Right forelimb (tissue), 1 donor: ENCODE results near the gene METTL23.

Source experiments
- DNase-seq: peaks from one replicate; pipeline ENCODE4 v3.0.0-alpha.2; 2018

The METTL23 gene, protein sequence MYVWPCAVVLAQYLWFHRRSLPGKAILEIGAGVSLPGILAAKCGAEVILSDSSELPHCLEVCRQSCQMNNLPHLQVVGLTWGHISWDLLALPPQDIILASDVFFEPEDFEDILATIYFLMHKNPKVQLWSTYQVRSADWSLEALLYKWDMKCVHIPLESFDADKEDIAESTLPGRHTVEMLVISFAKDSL

DNA sequence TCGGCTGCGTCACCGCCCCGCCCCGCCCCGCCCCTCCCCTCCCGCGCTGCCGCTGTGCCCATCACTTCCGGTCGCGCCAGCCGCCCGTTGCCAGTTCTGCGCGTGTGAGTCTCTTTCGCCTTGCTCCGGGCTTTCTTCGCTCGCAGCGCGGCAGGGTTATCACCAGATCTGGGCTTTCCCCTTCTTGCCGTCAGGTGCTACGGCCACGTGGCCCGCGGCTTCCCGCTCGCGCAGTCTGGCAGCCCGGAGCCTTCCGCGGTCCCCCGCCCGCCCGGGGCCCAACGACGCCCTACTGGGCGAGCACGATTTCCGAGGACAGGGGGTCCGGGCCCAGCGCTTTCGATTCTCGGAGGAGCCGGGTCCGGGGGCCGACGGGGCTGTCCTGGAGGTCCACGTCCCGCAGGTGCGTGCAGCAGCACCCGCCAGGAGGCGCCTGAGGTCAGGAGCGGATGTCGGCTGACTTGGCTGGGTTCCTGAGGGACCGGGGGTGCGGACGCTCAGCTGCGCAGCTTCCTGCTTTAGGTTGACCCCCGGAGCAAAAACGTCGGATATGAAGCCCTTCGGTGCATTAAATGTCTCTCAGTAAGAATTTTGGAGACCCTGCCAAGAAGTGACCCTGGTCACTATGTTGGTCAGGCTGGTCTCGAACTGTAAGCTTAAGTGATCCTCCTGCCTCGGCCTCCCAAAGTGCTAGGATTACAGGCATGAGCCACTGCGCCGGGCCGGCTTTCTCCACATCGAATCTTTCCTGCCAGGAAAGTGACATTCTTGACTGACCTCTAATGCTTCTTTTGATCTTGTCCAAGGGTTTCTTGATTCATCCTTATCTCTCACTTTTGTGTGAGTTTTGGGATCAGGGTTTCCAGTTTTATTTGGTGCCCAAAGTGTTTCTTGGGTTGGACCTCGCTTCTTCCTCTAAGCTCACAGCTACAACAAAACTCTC is at the start of gene METTL23:
Gene METTL23, plus strand, starts transcription at position 64 of the 943 bp plus-strand sequence. CDS start 2,872 bp downstream, outside the sequence.
- peak; percentile 87 for DNase-seq

DNA sequence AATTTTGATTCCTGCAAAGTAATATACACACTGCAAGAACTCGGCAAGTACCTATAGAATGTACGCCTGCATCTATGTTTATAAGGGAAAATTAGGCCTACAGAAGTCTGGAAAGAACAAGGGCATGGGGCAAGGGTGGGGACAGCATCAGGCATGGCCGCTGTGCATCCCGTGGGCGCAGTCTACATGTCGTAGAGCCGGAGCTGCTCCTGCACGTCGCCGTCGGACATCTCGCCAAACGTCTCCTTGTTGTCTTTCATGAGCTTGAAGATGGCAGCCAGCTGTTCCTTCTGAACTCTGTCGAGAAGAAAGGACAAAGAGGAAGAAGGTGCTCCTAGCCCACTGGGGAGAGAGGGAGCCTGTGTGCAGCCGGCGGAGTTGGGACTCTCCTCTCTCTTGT is 49.2 kb upstream of the METTL23 start:
- DNase-seq = no peak

DNA sequence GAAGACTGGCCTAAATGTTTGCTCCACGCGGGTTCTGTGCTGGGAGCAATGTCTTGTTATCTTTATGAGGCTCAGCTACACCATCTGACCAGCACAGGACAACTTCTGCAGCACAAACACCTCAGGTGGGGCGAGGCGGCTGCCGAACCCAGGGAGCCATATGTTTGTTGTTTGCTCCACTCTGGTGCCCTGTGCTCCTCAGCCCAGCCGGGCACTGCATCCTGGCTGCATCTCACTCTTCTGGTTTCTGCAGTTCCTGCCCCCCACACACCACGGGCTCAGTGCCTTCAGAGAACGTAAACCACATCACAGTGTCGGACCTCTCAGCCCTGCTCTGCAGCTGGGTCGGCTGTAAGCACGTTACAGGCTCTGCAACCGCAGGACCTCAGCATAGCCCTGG is 48.3 kb upstream of the METTL23 start:
- DNase-seq = no peak

DNA sequence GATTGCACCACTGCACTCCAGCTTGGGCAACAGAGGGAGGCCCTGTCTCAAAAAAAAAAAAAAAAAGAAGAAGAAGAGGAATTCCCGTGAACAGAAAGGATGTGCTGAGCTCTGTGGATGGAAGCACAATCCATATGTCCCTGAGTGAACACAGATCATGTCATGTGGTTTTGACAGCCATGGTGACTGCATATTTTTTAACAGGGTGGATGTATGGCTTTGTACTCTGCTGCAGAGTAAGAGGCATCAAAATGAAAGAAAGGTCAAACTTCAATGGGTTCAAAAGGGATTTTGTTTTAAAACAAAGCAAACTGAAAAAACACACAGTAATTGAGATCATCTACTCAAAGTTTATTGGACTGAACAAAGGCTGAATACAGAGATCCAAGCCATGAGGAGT is 47.4 kb upstream of the METTL23 start:
- DNase-seq = no peak

DNA sequence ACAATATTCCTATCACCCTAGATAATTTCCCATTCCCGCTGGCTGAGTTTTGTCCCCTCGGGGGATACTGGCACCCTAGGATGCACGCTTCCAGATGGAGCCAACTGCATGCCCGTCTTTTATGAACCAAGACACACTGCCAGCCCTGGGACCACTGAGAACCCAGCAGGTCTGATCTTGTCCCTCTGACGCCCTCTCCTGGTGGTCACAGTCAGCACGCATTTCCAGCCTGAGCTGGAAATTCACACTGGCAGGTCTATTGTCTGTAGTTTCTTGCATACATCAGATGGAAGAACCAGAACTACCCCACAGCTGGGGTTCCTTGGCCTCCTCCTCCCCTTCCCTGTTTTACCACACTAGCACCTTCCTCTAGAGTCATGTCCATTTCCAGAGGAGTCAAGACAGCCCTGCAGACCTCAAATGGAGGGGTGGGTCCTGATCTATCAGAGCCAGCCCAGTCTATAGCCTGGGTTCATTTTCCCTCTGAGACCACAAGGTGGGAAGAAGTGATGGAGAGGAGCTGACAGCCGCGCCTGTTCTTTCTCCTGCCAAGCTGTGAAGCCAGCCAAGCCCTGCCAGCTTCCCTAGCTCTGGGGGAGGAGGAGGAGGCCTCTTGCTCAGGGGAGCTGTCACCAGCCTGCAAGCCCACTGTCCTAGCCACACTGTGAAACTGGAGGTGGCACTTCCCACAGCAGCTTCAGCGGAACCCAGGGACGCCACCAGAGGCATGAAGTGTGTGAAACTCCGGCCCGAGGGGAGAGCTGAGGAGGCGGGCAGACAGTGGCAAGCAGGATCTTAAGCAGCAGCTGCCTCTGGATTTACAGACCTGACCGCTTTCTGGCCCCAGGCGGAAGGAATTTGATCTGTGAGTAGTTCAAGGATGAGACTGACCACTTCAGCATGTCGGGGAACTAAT is 45.2 kb upstream of the METTL23 start:
- DNase-seq = no peak

DNA sequence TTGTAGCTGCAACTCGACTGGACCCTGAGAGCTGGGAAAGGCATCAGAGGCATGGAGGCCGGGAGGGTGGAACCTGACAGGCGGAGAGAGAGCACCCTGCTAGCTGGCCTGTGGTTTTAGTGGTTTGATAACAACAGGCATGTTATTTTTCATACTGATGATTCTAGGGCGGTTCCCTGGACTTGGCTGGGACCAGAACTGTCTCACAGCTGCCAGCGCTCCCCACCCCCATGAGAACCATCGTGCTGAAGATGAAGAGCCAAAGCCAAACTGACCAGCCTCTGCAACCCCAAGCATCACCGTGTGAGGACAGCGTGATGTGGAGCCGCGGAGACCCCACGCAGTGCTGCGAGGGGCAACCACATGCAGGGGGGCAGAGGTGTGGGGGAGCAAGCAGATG is 44.3 kb upstream of the METTL23 start:
- DNase-seq = no peak

DNA sequence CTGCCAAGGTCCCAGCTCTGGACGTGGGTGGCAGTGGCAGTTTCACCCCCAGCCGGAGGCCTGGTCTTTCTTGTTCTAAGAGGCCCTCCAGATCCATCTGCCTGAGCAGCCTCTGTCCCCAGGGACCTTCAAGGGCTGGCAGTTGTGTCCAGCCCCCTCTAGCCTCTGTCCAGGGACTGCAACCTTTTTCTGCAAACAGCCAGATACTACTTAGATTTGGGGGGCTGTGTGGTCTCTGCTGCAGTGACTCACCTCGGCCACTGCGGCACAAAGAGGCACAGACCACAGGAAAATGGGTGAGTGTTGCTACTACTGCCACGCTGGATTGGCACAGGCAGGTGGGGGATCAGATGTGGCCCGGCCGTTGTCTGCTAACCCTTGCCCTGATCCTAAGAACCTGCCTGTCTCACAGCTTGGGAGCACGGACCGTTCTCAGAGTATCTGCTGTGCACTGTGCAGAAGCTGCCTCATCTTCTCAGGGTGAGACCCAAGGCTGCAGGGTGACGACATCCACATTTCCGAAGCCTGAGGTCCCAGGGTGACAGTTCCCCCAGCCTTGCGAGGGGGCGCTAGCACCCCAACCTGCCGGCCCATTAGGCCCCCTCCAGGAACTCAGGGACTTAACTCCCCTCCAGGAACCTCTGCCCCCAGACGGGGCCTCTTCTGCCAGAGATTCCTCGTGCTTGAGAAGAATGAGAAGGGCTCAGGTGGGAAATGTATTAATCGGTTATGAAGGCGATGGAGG is 43.5 kb upstream of the METTL23 start:
- DNase-seq = no peak

DNA sequence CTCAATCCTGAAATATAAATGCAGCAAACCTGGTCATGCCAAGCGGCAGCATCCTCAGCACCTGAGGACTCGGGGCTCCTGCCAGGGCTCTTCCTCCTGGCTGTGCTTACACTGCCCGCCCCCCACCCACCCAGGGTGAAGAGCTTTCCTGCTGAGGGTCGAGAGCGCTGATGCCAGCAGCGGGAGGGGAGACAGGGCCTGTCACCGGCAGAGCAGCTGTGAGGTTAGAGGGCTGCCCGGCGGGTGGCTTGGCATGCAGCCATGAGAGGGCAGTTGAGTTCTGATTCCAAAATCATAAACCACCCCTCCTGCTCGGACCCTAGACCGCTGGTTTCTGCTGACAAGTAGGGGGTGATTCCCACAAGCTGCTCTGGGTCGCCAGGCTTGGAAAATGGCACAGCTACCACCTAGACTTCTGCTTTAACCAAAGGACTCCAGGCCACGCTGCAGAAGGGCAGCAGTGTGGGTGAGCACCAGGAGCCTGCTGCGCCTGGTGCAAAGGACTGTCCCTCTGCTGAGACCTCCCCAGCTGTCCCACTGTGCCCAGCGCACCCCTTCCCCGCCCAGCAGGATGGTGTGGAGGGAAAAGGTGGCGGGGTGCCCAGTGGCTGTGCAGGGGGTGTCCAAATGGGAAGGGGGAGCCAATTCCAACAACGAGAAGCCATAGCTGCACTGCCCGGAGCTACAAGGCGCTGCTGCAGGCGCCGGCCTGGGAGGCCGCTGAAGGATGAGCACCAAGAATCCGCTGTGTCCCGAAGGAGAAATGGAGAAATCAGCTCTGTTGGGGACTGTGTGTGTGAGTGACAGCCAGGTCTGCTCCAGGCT is 42.5 kb upstream of the METTL23 start:
- no peak for DNase-seq

DNA sequence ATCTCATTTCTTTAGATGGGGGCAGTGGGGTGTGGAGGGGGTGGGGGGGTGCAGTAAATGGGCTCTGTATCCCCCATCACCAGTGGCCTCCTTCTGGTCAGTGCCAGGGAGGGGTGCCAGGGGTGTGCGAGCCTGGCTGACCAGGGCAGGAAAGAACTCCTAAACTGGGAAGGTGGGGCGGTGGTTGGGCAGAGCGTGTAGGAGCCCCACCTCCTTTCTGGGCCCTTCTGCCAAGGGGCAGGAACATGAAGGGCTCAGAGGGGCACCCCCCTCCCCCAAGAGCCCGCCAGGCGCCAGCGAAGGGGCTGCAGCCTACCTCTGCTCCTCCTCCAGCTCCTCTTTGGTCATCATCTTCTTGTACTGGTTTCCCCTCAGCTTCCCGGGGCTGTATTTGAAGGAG is 41.9 kb upstream of the METTL23 start:
- DNase-seq = no peak

DNA sequence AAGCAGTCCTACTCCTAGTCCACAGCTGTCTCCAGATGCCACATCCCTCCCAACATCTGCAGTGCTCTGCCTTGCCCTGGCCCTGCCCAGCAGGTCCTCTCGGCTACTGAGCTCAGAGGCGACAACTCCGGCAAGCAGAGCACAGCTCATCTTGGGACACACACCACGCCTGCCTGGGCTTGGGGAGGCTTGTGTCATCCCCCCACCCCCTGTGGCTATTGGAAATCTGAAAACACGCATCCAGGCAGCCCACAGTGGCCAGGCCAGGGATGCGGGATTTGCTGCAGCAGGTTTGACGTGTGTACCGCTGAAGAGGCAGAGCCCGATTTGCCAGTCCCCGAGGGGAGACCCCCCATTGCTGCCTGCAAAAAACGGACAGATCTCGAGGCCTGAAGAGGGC is 41.3 kb upstream of the METTL23 start:
- no peak for DNase-seq

DNA sequence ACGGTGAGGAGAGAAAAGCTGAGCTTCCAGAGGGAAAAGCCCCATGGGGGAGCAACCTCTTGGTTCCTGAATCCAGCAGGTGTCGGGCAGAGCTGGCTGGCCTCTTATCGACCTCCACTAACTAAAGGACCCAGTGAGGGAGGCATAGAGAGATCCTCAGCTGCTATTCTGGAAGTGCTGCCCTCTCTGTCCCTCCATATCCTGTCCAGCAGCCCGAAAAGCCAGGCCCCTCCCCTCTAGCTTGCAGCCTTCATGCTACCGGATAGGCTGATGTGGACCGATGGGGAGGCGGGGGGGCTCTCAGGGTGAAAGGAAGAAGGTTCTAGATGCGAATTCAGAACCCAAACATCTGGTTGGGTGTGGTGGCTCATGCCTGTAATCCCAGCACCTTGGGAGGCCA is 40.8 kb upstream of the METTL23 start:
- no peak for DNase-seq

DNA sequence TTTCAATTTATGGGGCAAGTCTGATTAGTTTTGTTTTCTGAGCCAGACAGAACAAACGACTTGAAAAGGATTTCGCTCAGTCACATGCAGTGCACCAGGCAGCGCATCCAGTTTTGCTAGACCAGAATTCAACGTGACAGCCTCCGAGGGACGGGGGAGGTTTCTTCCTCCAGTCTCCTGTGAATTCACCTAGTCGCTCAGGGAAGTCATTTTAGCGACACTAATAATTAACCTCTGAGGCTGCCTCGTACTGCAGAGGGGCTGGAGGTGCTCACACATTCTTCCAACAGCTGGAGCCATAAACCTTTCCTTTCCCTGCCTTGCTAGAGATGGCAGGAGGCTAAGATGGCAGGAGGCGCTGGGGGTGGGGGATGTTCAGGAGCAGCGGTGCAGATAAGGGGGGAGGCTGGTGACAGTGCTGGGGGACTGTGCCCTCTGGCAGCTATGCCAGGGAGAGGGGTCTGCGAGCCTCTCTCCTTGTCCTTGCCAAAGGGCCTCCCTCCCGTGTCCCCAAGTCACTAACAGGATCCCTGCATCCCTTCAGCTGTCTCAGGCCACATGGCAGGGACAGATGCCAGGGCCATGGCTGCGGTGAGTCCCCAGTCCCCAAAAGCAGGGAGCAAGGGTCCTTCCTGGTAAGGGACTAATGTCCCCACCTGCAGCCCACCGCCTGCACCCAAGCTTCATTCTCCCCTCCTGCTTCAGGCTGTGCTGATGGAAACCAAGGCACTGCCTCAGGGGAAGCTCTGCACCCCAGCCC is 39.9 kb upstream of the METTL23 start:
- no peak for DNase-seq

DNA sequence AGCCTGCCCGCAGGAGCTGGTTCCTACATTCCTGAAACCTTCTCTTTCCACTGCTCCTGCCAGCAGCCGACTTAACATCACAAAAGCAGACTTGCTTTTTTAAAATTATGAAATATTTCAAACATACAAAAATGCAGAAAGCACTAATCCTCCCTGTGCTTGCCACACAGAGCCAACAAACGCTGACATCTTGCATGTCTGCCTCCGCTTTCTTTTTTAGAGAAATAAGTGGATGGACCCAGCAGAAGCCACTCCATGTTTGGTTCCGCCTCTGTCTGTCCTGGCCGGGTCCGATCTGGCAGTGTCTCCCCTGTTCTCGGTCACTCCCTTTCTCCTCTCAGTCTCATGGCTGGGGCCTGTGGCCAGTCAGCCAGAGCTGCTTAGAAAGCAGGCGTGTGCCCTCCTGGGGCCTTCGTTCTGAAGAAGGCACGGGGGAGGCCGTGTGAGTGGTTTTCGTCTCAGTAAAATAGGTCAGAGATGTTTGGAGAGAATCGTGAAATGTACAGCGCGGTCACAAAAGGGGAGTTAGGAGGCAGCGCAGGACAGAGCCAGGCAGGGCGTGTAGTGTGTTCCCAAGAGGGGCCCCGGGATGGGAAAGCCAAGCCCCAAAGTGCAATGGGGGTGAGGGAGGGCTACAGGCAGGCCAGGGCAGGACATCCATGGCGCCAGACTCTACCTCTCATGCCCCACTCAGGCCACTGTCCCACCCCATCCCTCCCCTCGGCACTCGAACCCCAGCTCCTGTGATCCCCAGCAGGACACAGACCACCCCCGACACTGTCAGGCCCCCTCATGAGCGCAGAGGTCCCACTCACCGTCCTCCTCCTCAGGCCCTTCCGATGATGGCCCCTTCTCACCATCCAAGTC is 39.1 kb upstream of the METTL23 start:
- peak; percentile 70 for DNase-seq

DNA sequence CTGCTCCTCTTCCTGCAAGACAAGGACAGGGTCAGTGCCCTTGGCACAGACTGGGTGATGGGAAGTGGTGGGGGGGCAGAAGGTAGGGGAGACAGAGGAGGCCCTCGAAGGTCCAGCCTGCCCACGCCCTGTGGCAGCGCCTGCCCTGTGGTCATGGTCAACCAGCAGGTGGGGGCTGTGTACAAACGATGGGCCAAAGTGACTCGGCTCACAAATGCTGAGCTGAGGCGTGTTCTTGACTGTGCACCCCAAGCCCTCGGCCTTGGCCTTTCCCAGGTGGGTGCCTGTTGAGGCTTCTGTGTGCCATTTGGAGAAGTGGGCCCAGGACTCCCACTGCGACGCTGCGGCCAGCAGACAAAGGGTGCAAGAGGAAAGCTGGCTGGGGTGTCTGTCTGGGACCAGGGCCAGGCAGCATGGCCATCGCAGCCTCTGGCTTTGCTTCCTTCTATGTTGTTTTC is 38.4 kb upstream of the METTL23 start:
- no peak for DNase-seq

DNA sequence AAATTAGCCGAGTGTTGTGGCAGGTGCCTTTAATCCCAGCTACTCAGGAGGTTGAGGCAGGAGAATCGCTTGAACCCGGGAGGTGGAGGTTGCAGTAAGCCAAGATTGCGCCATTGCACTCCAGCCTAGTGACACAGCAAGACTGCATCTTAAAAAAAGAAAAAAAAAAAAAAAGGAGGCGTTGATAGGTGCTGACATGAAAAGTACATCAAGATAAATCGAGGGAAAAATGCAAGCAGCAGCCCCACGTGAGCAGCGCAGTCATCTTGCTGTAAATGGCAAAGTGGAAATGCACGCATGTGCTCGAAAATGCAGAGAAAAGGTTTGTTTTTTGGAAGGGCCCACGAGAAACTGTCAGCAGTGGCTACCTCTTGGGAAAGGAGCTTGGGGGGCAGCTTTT is 36.8 kb upstream of the METTL23 start:
- DNase-seq = no peak

DNA sequence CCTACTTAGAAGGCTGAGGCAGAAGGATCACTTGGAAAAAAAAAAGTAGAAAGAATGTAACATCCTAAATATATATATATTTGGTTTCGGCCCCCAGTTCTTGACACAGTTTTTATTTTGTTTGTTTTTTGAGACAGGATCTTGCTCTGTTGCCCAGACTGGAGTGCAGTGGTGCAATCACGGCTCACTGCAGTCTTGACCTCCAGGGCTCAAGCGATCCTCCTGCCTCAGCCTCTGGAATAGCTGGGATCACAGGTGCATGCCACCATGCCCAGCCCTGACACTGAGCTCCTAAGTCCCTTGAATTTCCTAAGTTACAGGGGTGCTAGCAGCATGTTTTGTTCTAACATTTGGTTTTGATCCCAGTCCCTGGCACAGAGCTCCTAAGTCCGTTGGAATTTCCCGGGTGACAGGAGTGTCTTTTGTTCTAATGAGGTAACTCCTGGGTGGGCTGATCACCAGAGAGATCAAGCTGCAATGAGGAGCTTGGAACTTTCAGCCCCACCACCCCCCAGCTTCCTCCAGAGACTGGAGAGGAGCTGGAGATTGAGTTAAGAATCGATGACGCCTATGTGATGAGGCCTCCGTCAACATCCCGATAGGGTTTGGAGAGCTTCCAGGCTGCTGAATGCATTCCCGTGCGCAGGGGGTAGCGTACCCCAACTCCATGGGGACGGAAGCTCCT is 35.9 kb upstream of the METTL23 start:
- DNase-seq = no peak

DNA sequence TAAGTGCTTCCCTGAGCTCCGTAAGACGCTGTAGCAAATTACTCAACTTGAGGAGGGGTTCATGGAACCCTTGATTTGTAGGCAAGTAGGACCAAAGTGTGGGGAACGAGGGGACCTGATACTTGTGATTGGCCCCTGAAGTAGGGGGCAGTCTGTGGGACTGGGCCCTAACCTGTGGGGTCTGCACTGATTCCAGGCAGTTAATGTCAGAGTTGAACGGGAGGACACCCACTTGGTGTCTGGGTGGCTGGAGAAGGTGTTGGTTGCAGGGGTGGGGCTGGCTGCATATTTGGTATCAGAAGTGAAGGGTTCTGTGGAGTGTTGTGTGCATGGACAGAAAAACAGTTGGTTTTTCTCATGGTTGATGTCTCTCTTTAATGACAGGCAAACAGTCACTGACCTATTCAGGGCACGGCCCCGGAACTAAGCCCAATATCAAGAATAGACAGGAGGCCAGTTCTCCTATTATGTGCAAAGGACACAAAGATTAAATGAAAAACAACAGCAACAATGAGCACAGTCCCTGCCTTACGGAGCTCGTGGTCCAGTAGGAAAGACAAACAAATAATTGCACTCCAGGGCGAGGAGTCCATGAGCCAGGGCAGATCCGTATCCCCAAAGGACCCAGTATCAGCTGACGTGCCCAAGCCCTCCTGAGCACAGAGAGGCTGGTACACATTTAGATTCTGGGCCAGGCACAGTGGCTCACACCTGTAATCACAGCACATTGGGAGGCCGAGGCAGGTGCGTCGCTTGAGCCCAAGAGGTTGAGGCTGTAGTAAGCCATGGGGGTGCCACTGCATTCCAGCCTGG is 35.1 kb upstream of the METTL23 start:
- no peak for DNase-seq
